Sigmoid colon (tissue), 7 donors: ENCODE measurements around the gene TM4SF5. TPM values are rescaled to one million over a fixed set of nuclear protein-coding genes. Genes with fewer than 3 reads are reported as not detected.

ENCODE experiments used
- DNase-seq: peaks from one replicate; pipeline ENCODE4 v3.0.0-alpha.2; 2019
- H3K27ac ChIP-seq, 4 donors: fragments of 200-600 bp; sonication (generic); one replicate each; pipeline ENCODE4 v1.5.1; 2016 to 2019; ENCODE audit warnings: mild to moderate bottlenecking in 1 of 4
- H3K27me3 ChIP-seq, 3 donors: fragments of 200-600 bp; sonication (generic); one replicate each; pipeline ENCODE4 v1.5.1; 2019; ENCODE audit warnings: mild to moderate bottlenecking in 1 of 3
- H3K36me3 ChIP-seq, 4 donors: fragments of 200-600 bp; sonication (generic); one replicate each; pipeline ENCODE4 v1.5.1; 2016 to 2019
- H3K4me1 ChIP-seq, 4 donors: fragments of 200-600 bp; sonication (generic); one replicate each; pipeline ENCODE4 v1.5.1; 2017 to 2019
- H3K4me3 ChIP-seq, 4 donors: fragments of 200-600 bp; sonication (generic); one replicate each; pipeline ENCODE4 v1.5.1; 2017 to 2019; ENCODE audit warnings: mild to moderate bottlenecking in 2 of 4, moderate library complexity in 1 of 4
- H3K9me3 ChIP-seq, 4 donors: fragments of 200-600 bp in 3 of 4; sonication (generic) in 3 of 4; one replicate each; pipeline versions ENCODE4 v1.5.1 to v1.6.1; 2013 to 2019
- EP300 ChIP-seq, 4 donors: sonication (generic); formaldehyde crosslinking; IDR thresholded peaks; one replicate each; pipeline ENCODE4 v1.6.1; 2017; ENCODE audit warnings: antibody characterized with exemption in 4 of 4
- POLR2A ChIP-seq, 2 donors: fragments of 450-650 bp; IDR thresholded peaks; one replicate each; pipeline ENCODE4 v1.6.1; 2016; ENCODE audit warnings: antibody characterized with exemption in 2 of 2, mild to moderate bottlenecking in 2 of 2, moderate library complexity in 2 of 2
- POLR2AphosphoS5 ChIP-seq, 4 donors: sonication (generic); formaldehyde crosslinking; IDR thresholded peaks; one replicate each; pipeline ENCODE4 v1.6.1; 2017; ENCODE audit warnings: antibody characterized with exemption in 4 of 4
- WGBS, 2 donors: extraction: QIAGEN DNeasy Blood & Tissue Kit; methylation state at CpG; one replicate each; pipeline ENCODE4 v1.1.7; 2013; 5-methylcytosine and 5-hydroxymethylcytosine counted together
- intact Hi-C: fragments of 100-400 bp; cut with DNase I; formaldehyde crosslinking; loops from one replicate; pipeline ENCODE4 v1.15.1; 2023
- polyA plus RNA-seq, 3 donors: library from polyadenylated mRNA; stranded (reverse); fragments of 200-250 nt; gene quantifications; one replicate each; pipeline ENCODE4 v1.2.3, GENCODE V29; 2013
- total RNA-seq, 4 donors: library from RNA; depleted of rRNA; stranded (reverse); fragments of >200 nt; gene quantifications; one replicate each; pipeline ENCODE4 v1.1.0, GENCODE V29; 2016
- TF ChIP-seq, protein P1 (sequence below), 4 experiments: fragments of 450-650 bp in 3 of 4; fragments of 200-600 bp in 1 of 4; IDR thresholded peaks; one replicate each; pipeline ENCODE4 v1.5.1; 2016 to 2019; ENCODE audit warnings: antibody characterized with exemption in 4 of 4, mild to moderate bottlenecking in 3 of 4, moderate library complexity in 2 of 4
- donor health status: healthy with polysubstance abuse.
- donor health status: Bipolar disorder and iron deficiency.
- donor health status: healthy.

TM4SF5 gene
- total and polyA plus RNA-seq, 7 donors: 7.8 to 19.2 (median 11.1) TPM; not detected in 4

DNA sequence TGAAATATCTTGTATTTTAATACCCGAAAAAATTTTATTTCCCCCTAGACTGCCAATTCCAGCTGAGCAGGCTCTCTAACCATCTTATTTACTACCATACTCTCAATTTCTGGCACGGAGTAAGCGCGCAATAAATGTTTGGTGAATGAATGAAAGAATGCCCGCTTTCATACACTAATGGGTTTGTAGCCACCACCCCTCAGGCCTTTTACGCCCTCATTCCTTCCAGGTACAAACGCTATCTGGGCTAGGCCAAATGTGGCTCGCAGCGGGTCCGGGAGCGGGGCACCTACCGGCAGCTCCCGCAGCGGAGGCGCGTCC lies 34.7 kb downstream of the TM4SF5 start:
- H3K9me3 ChIP-seq: no peaks in the 10 kb centered on the region
- peak overlapping the region; percentile 17 to 94 (median 77) for H3K4me3 ChIP-seq
- WGBS, 2 donors: 1 to 5% methylated on average over 16 of the region's 16 CpGs
- H3K27ac ChIP-seq: peak overlapping the region; percentile 78 to 85 (median 82)
- DNase-seq: no peak
- intact Hi-C loops: loop anchor here (5.0 kb wide), 1 partner anchor 81 kb away; no protein-coding TSS in a partner anchor
- H3K27me3 ChIP-seq: no peaks in the 10 kb centered on the region
- peaks cover 0 to 18% (median 0%) of the 10 kb centered on the region in 4 donors for H3K36me3 ChIP-seq
- TF ChIP-seq, protein P1, sequence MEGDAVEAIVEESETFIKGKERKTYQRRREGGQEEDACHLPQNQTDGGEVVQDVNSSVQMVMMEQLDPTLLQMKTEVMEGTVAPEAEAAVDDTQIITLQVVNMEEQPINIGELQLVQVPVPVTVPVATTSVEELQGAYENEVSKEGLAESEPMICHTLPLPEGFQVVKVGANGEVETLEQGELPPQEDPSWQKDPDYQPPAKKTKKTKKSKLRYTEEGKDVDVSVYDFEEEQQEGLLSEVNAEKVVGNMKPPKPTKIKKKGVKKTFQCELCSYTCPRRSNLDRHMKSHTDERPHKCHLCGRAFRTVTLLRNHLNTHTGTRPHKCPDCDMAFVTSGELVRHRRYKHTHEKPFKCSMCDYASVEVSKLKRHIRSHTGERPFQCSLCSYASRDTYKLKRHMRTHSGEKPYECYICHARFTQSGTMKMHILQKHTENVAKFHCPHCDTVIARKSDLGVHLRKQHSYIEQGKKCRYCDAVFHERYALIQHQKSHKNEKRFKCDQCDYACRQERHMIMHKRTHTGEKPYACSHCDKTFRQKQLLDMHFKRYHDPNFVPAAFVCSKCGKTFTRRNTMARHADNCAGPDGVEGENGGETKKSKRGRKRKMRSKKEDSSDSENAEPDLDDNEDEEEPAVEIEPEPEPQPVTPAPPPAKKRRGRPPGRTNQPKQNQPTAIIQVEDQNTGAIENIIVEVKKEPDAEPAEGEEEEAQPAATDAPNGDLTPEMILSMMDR (IDR thresholded peaks at IDR 0.05): no peak
- TF ChIP-seq POLR2AphosphoS5 (IDR thresholded peaks at IDR 0.05): no peak
- TF ChIP-seq EP300 (IDR thresholded peaks at IDR 0.05): no peak
- no peak for TF ChIP-seq POLR2A (IDR thresholded peaks at IDR 0.05)
- peaks cover 0 to 27% (median 20%) of the 10 kb centered on the region in 4 donors for H3K4me1 ChIP-seq

DNA sequence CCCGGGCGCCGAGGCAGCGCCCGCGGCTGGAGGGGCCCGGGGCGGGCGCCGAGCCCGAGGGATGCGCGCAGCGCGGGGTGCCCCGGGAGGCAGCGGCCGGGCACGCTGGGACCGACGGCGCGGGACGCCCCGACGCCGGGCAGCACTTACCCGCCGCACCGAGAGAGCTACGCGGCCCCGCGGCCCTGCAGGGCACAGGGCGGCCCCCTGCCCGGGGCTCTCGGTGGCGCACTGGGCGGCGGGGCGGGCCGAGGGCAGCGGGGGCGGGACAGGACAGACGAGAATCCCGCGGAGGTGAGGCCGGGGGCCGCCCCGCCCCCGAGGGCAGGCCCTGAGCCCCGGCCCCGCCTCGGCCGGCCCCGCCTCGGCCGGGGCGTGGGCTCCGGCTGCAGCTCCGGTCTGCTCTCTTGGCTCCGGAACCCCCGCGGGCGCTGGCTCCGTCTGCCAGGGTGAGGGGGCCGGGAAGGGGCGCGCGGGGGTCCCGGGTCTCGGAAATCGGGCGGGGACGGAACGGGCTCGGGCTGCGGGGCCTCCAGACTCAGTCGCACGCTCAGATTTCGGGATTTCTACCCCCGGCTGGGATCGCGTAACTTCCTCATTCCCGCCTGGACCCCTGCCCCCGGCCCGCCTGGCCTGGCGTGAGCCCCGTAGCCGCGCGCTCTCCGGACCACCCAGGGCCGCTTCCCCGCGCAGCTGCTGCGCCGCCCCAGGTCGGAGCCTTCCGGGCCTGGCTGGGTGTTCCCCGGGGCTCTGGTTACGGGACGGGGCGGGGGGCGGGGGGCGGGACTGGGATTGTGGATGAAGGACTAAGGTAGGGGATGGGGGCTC lies 35.3 kb downstream of the TM4SF5 start, which contains the start of gene PLD2:
TSS of gene PLD2 (plus strand) at position 376 of the 828 bp plus-strand sequence. CDS start 621 bp downstream, outside the sequence.
- peak within 1 kb of the TSS; percentile 78 to 85 (median 82) for H3K27ac ChIP-seq

DNA sequence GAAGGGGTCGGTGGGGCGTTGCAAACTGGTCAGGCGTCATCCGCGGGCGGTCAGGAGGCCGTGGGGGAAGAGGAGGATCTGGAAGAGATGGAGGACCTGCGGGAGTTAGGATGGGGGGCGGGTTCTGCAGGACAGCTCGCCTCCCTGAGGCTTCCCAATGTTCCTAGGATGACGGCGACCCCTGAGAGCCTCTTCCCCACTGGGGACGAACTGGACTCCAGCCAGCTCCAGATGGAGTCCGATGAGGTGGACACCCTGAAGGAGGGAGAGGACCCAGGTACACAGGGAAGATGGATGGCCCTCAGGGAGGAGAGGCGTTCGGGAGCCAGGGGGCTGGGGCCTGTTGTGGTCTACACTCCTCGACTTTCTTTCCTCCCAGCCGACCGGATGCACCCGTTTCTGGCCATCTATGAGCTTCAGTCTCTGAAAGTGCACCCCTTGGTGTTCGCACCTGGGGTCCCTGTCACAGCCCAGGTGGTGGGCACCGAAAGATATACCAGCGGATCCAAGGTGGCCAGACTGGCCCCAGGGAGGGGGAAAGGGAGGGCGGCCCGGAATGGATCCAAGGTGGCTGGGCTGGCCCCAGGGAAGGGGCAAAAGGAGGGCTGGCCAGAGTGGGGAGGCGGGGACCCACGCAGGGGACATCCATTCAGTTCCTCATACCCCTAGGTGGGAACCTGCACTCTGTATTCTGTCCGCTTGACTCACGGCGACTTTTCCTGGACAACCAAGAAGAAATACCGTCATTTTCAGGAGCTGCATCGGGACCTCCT lies 36.1 kb downstream of the TM4SF5 start:
- H3K4me3 ChIP-seq: peak overlapping the region; percentile 77 to 94 (median 82)
- H3K4me1 ChIP-seq: peaks cover 0 to 27% (median 20%) of the 10 kb centered on the region in 4 donors
- intact Hi-C loops: loop anchor here (5.0 kb wide), 1 partner anchor 80 kb away; no protein-coding TSS in a partner anchor
- no peak for DNase-seq
- TF ChIP-seq POLR2A (IDR thresholded peaks at IDR 0.05) (no peak), POLR2AphosphoS5 (IDR thresholded peaks at IDR 0.05) (no peak), EP300 (IDR thresholded peaks at IDR 0.05) (no peak)
- TF ChIP-seq, protein P1 (IDR thresholded peaks at IDR 0.05): no peak
- H3K36me3 ChIP-seq: peaks cover 0 to 18% (median 0%) of the 10 kb centered on the region in 4 donors
- H3K27me3 ChIP-seq: no peaks in the 10 kb centered on the region
- H3K27ac ChIP-seq: peak overlapping the region; percentile 78 to 85 (median 82)
- no peaks in the 10 kb centered on the region for H3K9me3 ChIP-seq
- WGBS, 2 donors: 39 to 45% methylated on average over 32 of the region's 32 CpGs

More for the DNA sequence above, 35.3 kb downstream of the TM4SF5 start, which contains the start of gene PLD2:
- Histone ChIP-seq H3K36me3 (peaks cover 0 to 18% (median 0%) of the 10 kb centered on the region in 4 donors), H3K4me3 (peak within 1 kb of the TSS; percentile 77 to 94 (median 82)), H3K9me3 (no peaks in the 10 kb centered on the region), H3K27me3 (no peaks in the 10 kb centered on the region), H3K4me1 (peaks cover 0 to 27% (median 20%) of the 10 kb centered on the region in 4 donors)
- TF ChIP-seq, protein P1 (IDR thresholded peaks at IDR 0.05): no peak
- TF ChIP-seq POLR2A (IDR thresholded peaks at IDR 0.05) (no peak), POLR2AphosphoS5 (IDR thresholded peaks at IDR 0.05) (peak in 3 of 4 donors; percentile 36 to 50 (median 44))
- intact Hi-C loops: loop anchor here (5.0 kb wide), 1 partner anchor 80 kb away; no protein-coding TSS in a partner anchor
- DNase-seq: peak; percentile 91
- WGBS, 2 donors: 1% methylated on average over 106 of the region's 106 CpGs

DNA sequence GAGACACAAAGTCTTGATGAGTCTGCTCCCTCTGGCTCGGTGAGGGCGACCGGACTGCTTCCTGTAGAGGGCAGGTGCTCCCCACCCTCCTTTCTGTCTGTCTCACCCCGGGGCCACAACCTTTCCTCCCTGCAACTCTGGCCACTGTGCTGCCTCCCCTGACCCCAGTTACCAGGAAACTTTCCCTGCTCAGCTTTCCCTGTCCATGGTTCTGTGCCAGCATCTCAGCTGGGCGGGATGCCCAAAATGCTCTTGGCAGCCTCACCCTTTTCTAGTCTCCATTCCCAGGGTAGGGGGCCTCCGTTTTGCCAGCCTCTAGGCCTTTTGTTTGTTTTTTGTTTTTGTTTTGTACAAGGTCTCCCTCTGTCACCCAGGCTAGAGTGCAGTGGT lies 36.7 kb downstream of the TM4SF5 start:
- no peaks in the 10 kb centered on the region for H3K27me3 ChIP-seq
- peak overlapping the region in 1 of 4 donors; percentile 85 for H3K27ac ChIP-seq
- TF ChIP-seq, protein P1 (IDR thresholded peaks at IDR 0.05): no peak
- TF ChIP-seq EP300 (IDR thresholded peaks at IDR 0.05) (no peak), POLR2AphosphoS5 (IDR thresholded peaks at IDR 0.05) (no peak), POLR2A (IDR thresholded peaks at IDR 0.05) (no peak)
- H3K36me3 ChIP-seq: peaks cover 0 to 18% (median 0%) of the 10 kb centered on the region in 4 donors
- peaks cover 0 to 27% (median 20%) of the 10 kb centered on the region in 4 donors for H3K4me1 ChIP-seq
- H3K4me3 ChIP-seq: no peak overlapping the region
- 59 to 70% methylated on average over 6 of the region's 6 CpGs for WGBS, 2 donors
- intact Hi-C loops: loop anchor here (5.0 kb wide), 1 partner anchor 79 kb away; no protein-coding TSS in a partner anchor
- peak; percentile 78 for DNase-seq
- H3K9me3 ChIP-seq: no peaks in the 10 kb centered on the region
